Uterus (tissue), 2 donors: ENCODE measurements around the gene ARPP21.

Experiments
- CTCF ChIP-seq, 4 experiments: fragments of 200-600 bp in 2 of 4; fragments of 450-650 bp in 2 of 4; sonication (generic) in 2 of 4; IDR thresholded peaks; one replicate each; pipeline ENCODE4 v1.5.1; 2016 to 2019; ENCODE audit warnings: antibody characterized with exemption in 4 of 4, mild to moderate bottlenecking in 2 of 4, moderate library complexity in 1 of 4
- POLR2A ChIP-seq, 2 donors: fragments of 450-650 bp; IDR thresholded peaks; one replicate each; pipeline ENCODE4 v1.6.1; 2016; ENCODE audit warnings: antibody characterized with exemption in 2 of 2, mild to moderate bottlenecking in 1 of 2, moderate library complexity in 1 of 2

- no peak for TF ChIP-seq CTCF (IDR thresholded peaks at IDR 0.05)
- no peak for TF ChIP-seq POLR2A (IDR thresholded peaks at IDR 0.05)
Measured at GRCh38 chr3:35688826-35689225, 49.5 kb downstream of the ARPP21 start.
